HG03095 (cell line): ENCODE measurements around the gene FRMD5.
"Not testable (repeated sequence)": the region's sequence is repeated elsewhere in the genome, so short reads cannot be mapped to it uniquely, and the experiment has no call there.

Source experiments
- ATAC-seq: cut with Tn5 transposase; IDR thresholded peaks from one replicate; pipeline ENCODE4 v1.9.1; 2021; ENCODE audit warnings: moderate library complexity; ENCODE audit not compliant: unreplicated experiment

FRMD5 gene

DNA sequence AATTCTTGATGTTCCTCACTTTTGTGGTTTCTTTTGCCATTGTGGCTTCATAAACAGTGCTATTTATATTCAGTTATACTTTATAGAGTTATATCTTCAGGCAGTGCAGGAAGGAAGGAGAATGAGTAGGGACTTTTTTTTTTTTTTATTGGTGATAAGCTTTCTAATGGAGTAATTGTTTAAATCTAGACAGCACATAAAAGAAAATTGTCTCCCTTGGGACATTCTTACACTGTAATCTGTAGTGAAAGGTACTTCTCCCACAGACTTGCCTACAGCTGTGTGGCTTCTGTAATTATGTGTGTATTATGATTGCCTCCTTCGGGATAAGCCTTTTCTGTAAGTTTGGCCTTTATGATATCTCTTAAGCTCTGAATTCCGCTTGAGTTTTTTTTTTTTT, 326.7 kb downstream of the FRMD5 start:
- no peak for ATAC-seq

DNA sequence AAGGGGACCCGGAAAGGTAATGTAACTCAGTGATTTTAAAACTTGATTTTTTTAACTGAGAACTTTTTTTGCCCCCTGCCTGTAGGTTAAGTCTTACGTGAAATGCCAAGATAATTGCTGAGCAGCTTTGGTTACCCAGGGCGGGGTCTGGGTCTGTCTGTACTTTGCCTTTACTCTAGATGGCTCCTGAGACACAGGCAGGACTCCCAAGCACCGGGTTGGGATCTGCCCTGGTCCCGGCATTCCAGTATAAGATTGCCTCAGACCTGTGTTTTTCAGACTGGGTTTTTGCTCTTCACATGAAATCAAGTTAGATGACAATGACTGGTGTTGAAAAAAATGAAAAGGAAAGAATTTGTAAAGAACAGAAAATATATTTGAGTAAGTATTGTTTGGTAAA, 328.0 kb downstream of the FRMD5 start:
- no peak for ATAC-seq

DNA sequence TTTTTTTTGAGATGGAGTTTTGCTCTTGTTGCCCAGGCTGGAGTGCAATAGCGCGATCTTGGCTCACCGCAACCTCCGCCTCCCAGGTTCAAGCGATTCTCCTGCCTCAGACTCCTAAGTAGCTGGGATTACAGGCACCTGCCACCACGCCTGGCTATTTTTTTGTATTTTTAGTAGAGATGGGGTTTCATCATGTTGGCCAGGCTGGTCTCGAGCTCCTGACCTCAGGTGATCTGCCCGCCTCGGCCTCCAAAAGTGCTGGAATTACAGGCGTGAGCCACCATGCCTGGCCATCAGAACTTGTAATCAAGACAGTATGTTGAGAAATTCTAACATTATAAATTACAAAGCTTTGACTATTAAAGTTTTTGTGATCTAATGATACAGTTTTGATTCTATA, 328.4 kb downstream of the FRMD5 start:
- not testable (repeated sequence) for ATAC-seq

DNA sequence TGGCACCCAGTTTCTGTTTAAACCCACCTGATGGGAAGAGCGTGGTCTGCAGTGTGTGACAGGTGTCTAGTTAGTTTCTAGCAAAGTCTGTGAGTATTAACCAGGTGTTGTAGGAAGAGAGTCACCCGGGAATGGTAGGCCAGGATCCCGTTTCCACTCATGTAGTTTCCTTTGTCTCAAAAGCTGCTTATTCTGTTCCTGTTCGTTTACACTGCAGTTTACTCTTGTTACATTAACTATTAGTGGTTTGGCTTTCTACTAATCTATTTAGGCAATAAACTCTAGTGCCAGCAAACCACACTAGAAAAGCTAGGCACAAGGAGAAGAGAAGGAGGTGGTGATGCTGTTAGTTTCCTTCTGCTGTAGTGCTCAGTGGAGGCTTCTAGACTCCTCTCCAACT, 335.5 kb downstream of the FRMD5 start:
- ATAC-seq, result no peak

DNA sequence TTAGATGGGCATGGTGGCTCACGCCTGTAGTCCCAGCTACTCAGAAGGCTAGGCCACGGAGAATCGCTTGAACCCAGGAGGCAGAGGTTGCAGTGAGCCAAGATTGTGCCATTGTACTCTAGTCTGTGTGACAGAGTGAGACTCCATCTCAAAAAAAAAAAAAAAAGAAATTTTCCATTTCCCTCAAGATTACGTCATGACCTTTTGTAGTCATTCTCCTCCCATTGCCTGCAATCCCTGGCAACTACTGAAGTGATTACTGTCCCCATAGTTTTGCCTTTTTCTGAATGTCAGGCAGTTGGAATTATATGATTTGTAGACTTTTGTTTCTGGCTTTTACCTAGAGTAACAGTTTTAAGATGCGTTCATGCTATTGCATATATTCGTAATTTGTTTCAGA, 340.3 kb downstream of the FRMD5 start:
- ATAC-seq, result no peak

DNA sequence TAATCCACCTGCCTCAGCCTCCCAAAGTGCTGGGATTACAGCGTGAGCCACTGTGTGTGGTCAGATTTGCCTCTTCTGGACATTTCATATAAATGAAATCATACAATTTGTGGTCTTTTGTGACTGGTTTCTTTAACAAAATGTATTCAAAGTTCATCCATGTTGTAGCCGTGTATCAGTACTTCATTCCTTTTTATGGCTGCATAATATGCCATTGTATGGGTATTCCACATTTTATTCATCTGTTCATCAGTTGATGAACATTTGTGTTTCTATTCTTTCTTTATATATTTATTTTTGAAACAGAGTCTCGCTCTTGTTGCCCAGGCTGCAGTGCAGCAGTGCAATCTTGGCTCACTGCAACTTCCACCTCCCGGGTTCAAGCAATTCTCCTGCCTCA, 342.5 kb downstream of the FRMD5 start:
- no peak for ATAC-seq

DNA sequence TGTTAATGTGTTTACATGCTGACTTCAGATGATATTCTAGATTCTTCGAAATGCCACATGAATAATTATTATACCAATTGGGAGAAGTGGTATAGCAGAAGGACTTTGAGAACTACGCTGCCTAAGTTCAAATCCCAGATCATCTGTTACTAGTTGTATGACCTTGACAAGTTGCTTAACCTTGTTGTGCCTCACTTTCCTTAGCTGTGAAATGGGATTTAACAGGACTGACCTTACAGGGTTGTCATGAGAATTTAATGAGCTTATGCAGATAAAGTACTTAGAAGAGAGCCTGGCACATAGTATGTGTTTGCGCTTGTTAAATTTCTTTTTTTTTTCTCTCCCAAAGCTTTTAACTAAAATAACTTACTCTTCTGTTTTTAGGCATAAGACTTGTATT, 343.8 kb downstream of the FRMD5 start:
- no peak for ATAC-seq

DNA sequence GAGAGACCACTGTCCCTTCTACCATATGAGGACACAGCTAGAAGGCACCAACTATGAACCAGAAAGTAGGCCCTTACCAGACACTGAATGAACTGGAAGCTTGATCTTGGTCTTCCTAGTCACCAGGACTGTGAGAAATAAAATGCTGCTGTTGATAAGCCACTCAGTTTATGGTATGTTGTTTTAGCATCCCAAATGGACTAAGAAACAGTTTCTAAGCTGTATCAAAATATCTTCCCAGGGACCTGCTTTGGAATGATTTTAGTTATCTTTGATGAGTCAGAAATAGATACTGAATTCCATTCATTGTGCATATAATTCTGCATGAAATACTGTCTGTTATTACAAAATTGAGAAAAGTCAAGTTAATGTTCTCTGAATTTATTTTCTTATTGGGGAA, 349.6 kb downstream of the FRMD5 start:
- ATAC-seq, result no peak

DNA sequence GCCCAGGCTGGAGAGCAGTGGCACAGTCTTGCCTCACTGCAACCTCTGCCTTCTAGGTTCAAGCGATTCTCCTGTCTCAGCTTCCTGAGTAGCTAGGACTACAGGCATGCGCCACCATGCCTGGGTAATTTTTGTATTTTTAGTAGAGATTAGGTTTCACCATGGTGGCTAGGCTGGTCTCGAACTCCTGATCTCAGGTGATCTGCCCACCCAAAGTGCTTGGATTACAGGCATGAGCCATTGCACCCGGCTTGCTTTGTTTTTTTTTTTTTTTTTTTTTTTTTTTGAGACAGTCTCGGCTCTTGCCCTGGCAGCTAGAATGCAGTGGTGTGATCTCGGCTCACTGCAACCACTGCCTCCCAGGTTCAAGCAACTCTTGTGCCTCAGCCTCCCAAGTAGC, 362.6 kb downstream of the FRMD5 start:
- ATAC-seq, result not testable (repeated sequence)

DNA sequence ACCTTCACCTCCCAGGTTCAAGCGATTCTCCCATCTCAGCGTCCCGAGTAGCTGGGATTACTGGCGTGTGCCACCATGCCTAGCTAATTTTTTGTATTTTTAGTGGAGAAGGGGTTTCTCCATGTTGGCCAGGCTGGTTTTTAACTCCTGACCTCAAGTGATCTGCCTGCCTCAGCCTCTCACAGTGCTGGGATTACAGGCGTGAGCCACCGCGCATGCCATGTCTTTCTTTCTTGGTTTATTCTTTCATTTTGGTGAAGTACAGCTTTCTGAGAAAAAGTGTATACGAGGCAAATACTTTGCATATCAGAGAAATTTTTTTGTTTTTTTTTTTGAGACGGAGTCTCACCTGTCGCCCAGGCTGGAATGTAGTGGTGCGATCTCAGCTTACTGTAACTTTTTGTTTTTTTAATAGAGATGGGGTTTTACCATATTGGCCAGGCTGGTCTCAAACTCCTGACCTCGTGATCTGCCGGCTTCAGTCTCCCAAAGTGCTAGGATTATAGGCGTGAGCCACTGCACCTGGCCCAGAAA, 363.5 kb downstream of the FRMD5 start:
- not testable (repeated sequence) for ATAC-seq

DNA sequence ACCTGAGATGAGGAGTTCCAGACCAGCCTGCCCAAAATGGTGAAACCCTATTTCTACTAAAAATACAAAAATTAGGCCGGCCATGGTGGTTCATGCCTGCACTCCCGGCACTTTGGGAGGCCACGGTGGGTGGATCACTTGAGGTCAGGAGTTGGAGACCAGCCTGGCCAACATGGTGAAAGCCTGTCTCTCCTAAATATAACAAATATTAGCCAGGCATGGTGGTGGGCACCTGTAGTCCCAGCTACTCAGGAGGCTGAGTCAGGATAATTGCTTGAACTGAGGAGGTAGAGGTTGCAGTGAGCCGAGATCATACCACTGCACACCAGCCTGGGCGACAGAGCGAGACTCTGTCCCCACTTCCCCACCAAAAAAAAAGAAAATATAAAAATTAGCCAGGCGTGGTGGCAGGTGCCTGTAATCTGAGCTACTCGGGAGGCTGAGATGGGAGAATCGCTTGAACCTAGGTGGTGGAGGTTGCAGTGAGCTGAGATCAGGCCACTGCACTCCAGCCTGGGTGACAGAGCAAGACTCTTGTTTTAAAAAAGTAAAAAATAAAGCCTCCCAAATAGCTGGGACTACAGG, 364.3 kb downstream of the FRMD5 start:
- not testable (repeated sequence) for ATAC-seq

DNA sequence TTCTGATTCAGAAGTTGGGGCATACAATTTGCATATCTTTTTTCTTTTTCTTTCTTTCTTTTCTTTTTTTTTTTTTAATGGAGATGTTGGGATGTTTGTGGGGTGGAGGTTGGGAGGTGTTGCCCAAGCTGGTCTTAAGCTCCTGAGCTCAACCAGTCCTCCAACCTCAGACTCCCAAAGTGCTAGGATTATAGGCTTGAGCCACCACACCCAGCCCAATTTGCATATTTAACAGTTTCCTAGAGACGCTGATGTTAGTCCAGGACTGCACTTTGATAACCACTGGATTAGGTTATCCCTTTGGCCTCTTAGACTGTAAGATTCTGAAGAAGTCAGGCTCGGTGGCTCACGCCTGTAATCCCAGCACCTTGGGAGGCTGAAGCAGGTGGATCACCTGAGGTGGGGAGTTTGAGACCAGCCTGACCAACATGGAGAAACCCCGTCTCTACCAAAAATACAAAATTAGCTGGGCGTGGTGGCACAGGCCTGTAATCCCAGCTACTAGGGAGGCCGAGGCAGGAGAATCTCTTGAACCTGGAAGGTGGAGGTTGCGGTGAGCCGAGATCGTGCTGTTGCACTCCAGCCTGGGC, 365.0 kb downstream of the FRMD5 start:
- ATAC-seq, result not testable (repeated sequence)

DNA sequence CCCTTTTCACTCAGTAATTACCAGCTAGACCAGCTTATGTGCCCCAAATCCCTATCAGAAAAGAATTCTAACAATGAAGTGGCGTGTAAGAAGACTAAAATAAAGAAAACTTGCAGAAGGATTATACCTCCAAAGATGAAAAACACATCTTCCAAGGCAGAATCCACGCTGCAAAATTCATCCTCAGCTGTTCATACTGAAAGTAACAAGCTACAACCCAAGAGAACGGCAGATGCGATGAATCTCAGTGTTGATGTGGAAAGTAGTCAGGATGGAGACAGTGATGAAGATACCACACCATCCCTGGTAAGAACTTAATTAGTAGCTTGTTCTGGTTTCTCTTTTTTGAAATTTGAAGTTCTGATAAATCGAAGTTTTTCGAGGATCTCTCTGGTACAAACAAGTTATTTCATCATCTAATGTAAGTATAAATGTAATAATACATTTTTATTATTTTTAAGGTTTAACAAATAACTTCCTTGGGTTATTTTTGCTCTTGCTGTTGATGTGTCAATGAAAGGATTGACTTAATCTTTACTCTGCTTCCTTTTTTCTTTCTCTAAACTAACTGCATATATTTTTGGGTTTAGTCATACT, 366.9 kb downstream of the FRMD5 start:
- no peak for ATAC-seq

DNA sequence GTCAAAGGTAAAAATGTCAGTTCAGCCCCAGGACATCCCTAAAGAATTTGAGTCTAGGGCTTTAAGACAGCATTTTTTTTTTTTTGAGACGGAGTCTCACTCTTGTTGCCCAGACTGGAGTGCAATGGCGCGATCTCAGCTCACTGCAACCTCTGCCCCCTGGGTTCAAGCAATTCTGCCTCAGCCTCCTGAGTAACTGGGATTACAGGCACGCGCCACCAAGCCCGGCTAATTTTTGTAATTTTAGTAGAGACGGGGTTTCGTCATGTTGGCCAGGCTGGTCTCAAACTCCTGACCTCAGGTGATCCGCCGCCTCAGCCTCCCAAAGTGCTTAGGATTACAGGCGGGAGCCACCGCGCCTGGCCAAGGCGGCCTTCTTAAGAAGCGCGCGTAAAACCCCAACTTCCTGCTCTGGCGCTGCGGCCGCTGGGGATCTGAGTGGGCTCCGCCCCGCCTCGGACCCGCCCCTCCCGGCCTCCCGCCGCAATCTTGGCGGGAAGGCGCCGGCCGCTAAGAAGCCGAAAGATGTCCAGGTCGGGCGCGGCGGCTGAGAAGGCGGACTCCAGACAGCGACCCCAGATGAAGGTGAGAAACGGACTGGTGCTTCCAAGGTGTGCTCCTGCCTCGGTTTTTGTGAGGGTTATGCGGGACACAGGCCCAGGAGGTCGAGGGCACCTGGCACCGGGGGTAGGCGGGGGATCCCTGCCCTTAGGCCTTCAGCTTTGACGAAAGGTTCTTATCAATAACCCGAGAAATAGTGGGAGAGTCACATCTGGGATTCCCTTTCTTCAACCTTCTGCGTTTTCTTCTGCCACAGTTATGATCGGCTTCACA, 368.3 kb downstream of the FRMD5 start, which contains the start of gene WDR76:
WDR76 (plus strand) TSS at position 495 of the 834 bp plus-strand sequence; CDS start at position 526, 31 bp downstream.
- peak; percentile 54 for ATAC-seq

DNA sequence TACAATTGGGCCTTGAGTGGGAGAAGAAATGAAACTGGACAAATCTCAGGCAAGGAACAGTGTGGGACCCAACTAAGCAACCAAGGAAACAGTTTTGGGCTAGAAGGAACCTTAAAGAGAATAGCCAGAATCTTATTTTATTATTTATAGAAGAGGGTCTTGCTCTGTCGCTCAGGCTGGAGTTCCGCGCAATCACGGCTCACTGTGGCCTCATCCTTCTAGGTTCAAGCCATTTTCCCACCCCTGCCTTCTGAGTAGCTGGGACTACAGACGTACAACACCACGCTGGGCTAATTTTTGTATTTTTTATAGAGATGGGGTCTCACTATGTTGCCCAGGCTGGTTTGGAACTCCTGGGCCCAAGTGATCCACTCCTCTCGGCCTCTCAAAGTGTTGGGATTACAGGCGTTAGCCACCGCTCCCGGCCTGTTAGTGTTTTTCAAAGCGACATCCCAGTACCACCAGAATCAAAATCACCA, 369.0 kb downstream of the FRMD5 start:
- no peak for ATAC-seq

DNA sequence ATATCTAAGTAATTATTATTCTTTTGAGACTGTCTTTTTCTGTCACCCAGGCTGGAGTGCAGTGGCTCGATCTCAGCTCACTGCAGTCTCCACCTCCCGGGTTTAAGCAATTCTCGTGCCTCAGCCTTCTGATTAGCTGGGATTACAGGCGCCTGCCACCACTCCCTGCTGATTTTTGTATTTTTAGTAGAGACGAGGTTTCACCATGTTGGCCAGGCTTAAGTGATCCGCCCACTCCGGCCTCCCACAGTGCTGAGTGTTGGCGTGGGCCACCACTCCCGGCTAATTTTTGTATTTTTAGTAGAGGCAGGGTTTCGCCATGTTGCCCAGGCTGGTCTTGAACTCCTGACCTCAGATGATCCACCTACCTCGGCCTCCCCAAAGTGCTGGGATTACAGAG, 369.8 kb downstream of the FRMD5 start:
- ATAC-seq, result not testable (repeated sequence)

DNA sequence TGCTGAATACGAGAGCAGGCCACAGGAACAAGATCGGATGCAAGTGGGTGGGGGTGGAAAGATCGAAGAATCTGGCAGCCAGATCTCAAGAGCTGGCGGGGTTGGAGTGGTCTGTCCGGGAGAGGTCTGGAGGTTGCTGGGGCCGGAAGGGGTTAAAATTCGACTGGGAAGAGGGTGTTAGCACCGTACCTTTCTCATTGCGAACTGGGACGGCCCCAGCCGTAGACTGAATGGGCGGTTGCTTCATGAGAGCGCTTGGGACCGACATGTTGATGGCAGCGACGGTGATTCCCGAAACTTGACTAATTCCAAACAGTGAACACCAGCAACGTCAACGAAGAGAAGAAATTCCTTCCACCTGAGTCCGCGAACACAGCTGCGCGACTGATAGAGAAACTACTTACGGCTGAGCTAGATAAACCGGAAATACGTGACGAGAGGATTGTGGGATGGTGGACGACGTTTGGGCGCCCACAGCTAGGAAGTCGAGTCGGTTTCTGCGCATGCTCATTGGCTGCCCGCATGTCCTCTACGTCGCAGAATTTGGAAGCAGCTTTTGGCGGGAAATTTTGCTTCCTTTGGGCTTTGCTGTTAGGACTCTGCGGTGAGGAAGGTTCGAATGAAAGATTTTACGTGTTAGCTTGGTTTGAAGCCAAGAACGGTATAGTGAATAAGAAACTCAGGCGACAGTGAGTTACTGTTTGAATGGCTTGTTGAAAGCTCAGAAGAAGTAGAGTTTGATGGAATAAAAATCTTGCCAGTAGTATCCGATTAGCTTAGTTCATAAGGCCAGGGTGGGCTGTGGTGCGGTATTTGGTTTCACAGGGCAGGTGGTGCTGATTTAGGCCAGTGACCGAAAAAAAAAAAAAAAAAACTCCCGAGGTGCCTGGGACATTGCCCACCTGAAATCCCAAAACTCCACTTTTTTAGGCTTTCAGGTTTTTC, 370.5 kb downstream of the FRMD5 start, which contains the start of gene MFAP1:
MFAP1 (minus strand) TSS at position 389 of the 945 bp plus-strand sequence; CDS start at position 268, 121 bp downstream.
- peak; percentile 51 for ATAC-seq

DNA sequence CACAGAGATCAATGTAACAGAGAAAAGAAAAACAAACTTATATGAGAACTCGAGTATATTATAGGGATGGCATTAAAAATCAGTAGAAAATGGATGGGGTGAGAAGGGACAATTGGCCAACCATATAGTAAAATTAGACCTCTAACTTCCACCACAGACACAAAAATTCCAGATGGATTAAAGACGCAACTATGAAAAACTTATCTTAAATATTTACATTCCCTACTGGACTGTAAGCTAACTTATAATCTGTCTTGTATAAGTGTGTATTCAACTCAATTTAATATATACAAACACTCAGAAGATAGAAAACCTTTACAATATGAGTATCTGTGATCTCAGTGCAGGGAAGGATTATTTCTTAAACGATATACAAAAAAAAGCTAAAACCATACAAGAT, 373.6 kb downstream of the FRMD5 start:
- no peak for ATAC-seq
